ENCODE results near the gene F13A1. TPM values are rescaled to one million over a fixed set of nuclear protein-coding genes. Genes with fewer than 3 reads are reported as not detected.

The F13A1 gene
- total RNA-seq, 3 donors from 2014 or later (not counting 1 experiment from before 2014, with no cell fraction given): 6.6 to 32.5 (median 16.1) TPM

GRCh38 chr6:6317825-6318733 lies 2.4 kb downstream of the F13A1 start:
- DNase-seq: no peak
- Histone ChIP-seq H3K27me3 (ENCODE audit: control insufficient read depth, insufficient read depth, low read length) (peaks cover 5% of the 10 kb centered on the region), H3K9me3 (ENCODE audit: control insufficient read depth, insufficient read depth, low read length) (no peaks in the 10 kb centered on the region), H3K36me3 (ENCODE audit: control insufficient read depth, insufficient read depth, low read length) (no peaks in the 10 kb centered on the region), H3K4me1 (ENCODE audit: control insufficient read depth, insufficient read depth, low read length) (peaks cover 9% of the 10 kb centered on the region), H3K4me3 (ENCODE audit: low read length) (no peak overlapping the region), H3K27ac (ENCODE audit: low read length) (no peak overlapping the region)
- Mint-ChIP-seq H3K4me3 (no peak overlapping the region), H3K9me3 (no peaks in the 10 kb centered on the region), H3K36me3 (no peaks in the 10 kb centered on the region), H3K27me3 (ENCODE audit: low read depth in 2 of 2) (peaks cover 52 to 72% of the 10 kb centered on the region in 2 donors), H3K27ac (no peak overlapping the region), H3K4me1 (no peaks in the 10 kb centered on the region)
- TF ChIP-seq CTCF (IDR thresholded peaks at IDR 0.05): no peak
- ATAC-seq: no peak
- WGBS (ENCODE audit: insufficient coverage): 51% methylated on average over 10 of the region's 10 CpGs
- intact Hi-C loops (cut with micrococcal nuclease): no loop called here

DNA sequence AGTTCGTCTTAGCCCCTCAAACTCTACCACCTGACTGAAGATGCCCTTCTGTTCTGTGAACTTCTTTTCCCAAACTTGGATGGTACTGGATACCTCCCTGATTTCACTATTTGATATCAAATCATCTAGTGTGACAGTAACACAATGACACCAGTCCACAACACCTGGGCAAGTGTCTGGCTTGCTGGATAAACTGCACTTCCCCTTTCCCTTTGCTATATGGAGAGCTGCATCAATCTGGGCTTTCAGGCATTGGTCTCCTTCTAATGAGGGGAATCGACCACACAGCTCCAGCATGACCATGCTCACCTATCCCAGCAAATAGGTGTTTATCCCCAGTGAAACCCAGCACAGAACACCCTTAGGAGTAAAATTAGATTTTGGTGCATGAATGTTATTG lies 3.1 kb downstream of the F13A1 start:
- H3K36me3 ChIP-seq (ENCODE audit: control insufficient read depth, insufficient read depth, low read length): no peaks in the 10 kb centered on the region
- H3K4me1 ChIP-seq (ENCODE audit: control insufficient read depth, insufficient read depth, low read length): peaks cover 9% of the 10 kb centered on the region
- no peak for TF ChIP-seq CTCF (IDR thresholded peaks at IDR 0.05)
- intact Hi-C loops (cut with micrococcal nuclease): no loop called here
- ATAC-seq: no peak
- 90% methylated on average over 1 of the region's 2 CpGs for WGBS (ENCODE audit: insufficient coverage)
- Mint-ChIP-seq H3K27ac (no peak overlapping the region), H3K4me3 (no peak overlapping the region), H3K9me3 (no peaks in the 10 kb centered on the region), H3K36me3 (no peaks in the 10 kb centered on the region), H3K4me1 (no peaks in the 10 kb centered on the region), H3K27me3 (ENCODE audit: low read depth in 2 of 2) (peaks cover 45 to 71% of the 10 kb centered on the region in 2 donors)
- DNase-seq: no peak
- H3K4me3 ChIP-seq (ENCODE audit: low read length): no peak overlapping the region
- no peak overlapping the region for H3K27ac ChIP-seq (ENCODE audit: low read length)
- no peaks in the 10 kb centered on the region for H3K9me3 ChIP-seq (ENCODE audit: control insufficient read depth, insufficient read depth, low read length)
- peaks cover 5% of the 10 kb centered on the region for H3K27me3 ChIP-seq (ENCODE audit: control insufficient read depth, insufficient read depth, low read length)

- intact Hi-C loops (cut with micrococcal nuclease): no loop called here
These were observed 4.8 kb downstream of the F13A1 start for GRCh38 chr6:6315660-6316059.

More at GRCh38 chr6:6315660-6316059, 4.8 kb downstream of the F13A1 start:
- Mint-ChIP-seq H3K4me3 (no peak overlapping the region), H3K27me3 (ENCODE audit: low read depth in 2 of 2) (peaks cover 31 to 66% of the 10 kb centered on the region in 2 donors), H3K9me3 (no peaks in the 10 kb centered on the region), H3K27ac (no peak overlapping the region), H3K4me1 (no peaks in the 10 kb centered on the region), H3K36me3 (no peaks in the 10 kb centered on the region)
- Histone ChIP-seq H3K4me3 (ENCODE audit: low read length) (no peak overlapping the region), H3K27me3 (ENCODE audit: control insufficient read depth, insufficient read depth, low read length) (peaks cover 7% of the 10 kb centered on the region), H3K4me1 (ENCODE audit: control insufficient read depth, insufficient read depth, low read length) (peaks cover 8% of the 10 kb centered on the region), H3K36me3 (ENCODE audit: control insufficient read depth, insufficient read depth, low read length) (no peaks in the 10 kb centered on the region), H3K27ac (ENCODE audit: low read length) (no peak overlapping the region), H3K9me3 (ENCODE audit: control insufficient read depth, insufficient read depth, low read length) (no peaks in the 10 kb centered on the region)
- DNase-seq (peak in 1 of 2 donors; percentile 53), ATAC-seq (peak in 2 of 3 donors; percentile 56 to 63)
- 24% methylated on average over 4 of the region's 6 CpGs for WGBS (ENCODE audit: insufficient coverage)
- peak; percentile 83 for TF ChIP-seq CTCF (IDR thresholded peaks at IDR 0.05)
